ENCODE results near the gene EFNA5. TPM values are rescaled to one million over a fixed set of nuclear protein-coding genes. Genes with fewer than 3 reads are reported as not detected.

The EFNA5 gene
- total and polyA plus RNA-seq, 10 of the 15 experiments (the other 5 are each of a cell fraction or from before 2014, with no cell fraction given), result 0.19 to 12.6 (median 3.9) TPM

DNA sequence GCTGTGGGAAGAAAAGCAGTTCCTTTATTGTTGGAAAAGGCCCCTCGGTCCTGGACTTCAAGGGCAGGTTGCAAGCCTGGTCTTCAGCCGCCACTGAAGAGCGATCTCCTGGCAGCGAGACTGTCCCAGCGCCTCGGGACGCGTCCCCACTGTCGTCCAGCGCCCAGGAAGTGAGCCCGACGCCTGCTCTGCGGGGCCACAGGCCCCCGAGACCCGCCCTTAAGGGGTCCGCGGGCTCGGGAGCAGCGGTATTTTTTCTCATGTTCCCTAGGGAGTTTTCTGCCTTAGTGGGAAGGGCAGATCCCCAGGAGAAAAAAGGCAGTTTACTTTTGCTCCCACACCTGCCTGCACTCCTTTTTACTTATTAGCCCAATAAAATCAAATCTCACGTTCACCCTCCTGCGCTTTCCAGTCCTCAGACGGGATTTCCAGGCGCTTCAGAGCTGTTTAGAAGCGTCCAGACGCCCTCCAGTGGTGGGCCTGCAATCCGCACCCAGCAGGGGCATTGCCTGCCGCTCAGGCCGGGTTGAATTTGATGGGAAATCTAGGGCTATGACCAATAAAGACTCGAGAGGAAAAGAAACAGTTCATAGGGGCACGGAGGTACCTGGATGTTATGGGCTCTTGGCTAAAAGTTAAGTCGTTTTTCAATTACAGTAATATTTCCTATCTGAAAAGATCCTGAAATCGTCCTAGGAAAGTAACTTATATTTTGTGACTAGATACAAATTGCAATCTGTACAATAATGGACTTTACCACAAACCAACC is 2.8 kb upstream of the EFNA5 start (continued):
- TF ChIP-seq, protein P1, sequence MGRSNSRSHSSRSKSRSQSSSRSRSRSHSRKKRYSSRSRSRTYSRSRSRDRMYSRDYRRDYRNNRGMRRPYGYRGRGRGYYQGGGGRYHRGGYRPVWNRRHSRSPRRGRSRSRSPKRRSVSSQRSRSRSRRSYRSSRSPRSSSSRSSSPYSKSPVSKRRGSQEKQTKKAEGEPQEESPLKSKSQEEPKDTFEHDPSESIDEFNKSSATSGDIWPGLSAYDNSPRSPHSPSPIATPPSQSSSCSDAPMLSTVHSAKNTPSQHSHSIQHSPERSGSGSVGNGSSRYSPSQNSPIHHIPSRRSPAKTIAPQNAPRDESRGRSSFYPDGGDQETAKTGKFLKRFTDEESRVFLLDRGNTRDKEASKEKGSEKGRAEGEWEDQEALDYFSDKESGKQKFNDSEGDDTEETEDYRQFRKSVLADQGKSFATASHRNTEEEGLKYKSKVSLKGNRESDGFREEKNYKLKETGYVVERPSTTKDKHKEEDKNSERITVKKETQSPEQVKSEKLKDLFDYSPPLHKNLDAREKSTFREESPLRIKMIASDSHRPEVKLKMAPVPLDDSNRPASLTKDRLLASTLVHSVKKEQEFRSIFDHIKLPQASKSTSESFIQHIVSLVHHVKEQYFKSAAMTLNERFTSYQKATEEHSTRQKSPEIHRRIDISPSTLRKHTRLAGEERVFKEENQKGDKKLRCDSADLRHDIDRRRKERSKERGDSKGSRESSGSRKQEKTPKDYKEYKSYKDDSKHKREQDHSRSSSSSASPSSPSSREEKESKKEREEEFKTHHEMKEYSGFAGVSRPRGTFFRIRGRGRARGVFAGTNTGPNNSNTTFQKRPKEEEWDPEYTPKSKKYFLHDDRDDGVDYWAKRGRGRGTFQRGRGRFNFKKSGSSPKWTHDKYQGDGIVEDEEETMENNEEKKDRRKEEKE (IDR thresholded peaks at IDR 0.05), result peak; percentile 52; the same call in 1 of the 2 replicates
- TF ChIP-seq SIX5 (IDR thresholded peaks at IDR 0.05; ENCODE audit: low read depth, low read length, severe bottlenecking) (no peak), CREB1 (IDR thresholded peaks at IDR 0.05; ENCODE audit: low read depth) (0 out of 2 replicates have a peak, but pooled peaks have one; percentile 11), RAD51 (IDR thresholded peaks at IDR 0.05) (no peak), POLR2AphosphoS2 (IDR thresholded peaks at IDR 0.05; ENCODE audit: low read depth, low read length) (no peak), NFIC (IDR thresholded peaks at IDR 0.05; ENCODE audit: low read depth, low read length) (no peak), CHD2 (IDR thresholded peaks at IDR 0.05; ENCODE audit: borderline replicate concordance, low read depth, low read length) (peak; percentile 64; the same call in 1 of the 2 replicates), SMC3 (IDR thresholded peaks at IDR 0.05; ENCODE audit: borderline replicate concordance, low read length) (peak; percentile 95), LARP7 (IDR thresholded peaks at IDR 0.05) (no peak; the same call in 1 of the 2 replicates), WRNIP1 (IDR thresholded peaks at IDR 0.05; ENCODE audit: borderline replicate concordance, low read depth, low read length) (0 out of 2 replicates have a peak, but pooled peaks have one; percentile 59), POU2F2 (IDR thresholded peaks at IDR 0.05; ENCODE audit: borderline replicate concordance, low read depth, low read length) (peak; percentile 72; the same call in 1 of the 3 replicates), GATAD2B (conservative IDR thresholded peaks at IDR 0.05; ENCODE audit: low read depth) (peak; percentile 43), SUPT20H (IDR thresholded peaks at IDR 0.05; ENCODE audit: borderline replicate concordance, control insufficient read depth, low read depth, low read length) (no peak), RELA (IDR thresholded peaks at IDR 0.05; ENCODE audit: borderline replicate concordance, partially characterized antibody) (peak; percentile 52), BMI1 (IDR thresholded peaks at IDR 0.05; ENCODE audit: borderline replicate concordance) (no peak), BRCA1 (IDR thresholded peaks at IDR 0.05; ENCODE audit: low read depth, low read length) (no peak), YBX1 (IDR thresholded peaks at IDR 0.05) (no peak)
- TF ChIP-seq, protein P2, sequence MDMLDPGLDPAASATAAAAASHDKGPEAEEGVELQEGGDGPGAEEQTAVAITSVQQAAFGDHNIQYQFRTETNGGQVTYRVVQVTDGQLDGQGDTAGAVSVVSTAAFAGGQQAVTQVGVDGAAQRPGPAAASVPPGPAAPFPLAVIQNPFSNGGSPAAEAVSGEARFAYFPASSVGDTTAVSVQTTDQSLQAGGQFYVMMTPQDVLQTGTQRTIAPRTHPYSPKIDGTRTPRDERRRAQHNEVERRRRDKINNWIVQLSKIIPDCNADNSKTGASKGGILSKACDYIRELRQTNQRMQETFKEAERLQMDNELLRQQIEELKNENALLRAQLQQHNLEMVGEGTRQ (IDR thresholded peaks at IDR 0.05; ENCODE audit: borderline replicate concordance, low read depth, low read length), result no peak
- TF ChIP-seq, protein P3, sequence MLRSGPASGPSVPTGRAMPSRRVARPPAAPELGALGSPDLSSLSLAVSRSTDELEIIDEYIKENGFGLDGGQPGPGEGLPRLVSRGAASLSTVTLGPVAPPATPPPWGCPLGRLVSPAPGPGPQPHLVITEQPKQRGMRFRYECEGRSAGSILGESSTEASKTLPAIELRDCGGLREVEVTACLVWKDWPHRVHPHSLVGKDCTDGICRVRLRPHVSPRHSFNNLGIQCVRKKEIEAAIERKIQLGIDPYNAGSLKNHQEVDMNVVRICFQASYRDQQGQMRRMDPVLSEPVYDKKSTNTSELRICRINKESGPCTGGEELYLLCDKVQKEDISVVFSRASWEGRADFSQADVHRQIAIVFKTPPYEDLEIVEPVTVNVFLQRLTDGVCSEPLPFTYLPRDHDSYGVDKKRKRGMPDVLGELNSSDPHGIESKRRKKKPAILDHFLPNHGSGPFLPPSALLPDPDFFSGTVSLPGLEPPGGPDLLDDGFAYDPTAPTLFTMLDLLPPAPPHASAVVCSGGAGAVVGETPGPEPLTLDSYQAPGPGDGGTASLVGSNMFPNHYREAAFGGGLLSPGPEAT (IDR thresholded peaks at IDR 0.05; ENCODE audit: low read depth), result peak; percentile 55; the same call in 1 of the 2 replicates
- TF ChIP-seq, protein P4, sequence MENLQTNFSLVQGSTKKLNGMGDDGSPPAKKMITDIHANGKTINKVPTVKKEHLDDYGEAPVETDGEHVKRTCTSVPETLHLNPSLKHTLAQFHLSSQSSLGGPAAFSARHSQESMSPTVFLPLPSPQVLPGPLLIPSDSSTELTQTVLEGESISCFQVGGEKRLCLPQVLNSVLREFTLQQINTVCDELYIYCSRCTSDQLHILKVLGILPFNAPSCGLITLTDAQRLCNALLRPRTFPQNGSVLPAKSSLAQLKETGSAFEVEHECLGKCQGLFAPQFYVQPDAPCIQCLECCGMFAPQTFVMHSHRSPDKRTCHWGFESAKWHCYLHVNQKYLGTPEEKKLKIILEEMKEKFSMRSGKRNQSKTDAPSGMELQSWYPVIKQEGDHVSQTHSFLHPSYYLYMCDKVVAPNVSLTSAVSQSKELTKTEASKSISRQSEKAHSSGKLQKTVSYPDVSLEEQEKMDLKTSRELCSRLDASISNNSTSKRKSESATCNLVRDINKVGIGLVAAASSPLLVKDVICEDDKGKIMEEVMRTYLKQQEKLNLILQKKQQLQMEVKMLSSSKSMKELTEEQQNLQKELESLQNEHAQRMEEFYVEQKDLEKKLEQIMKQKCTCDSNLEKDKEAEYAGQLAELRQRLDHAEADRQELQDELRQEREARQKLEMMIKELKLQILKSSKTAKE (IDR thresholded peaks at IDR 0.05; ENCODE audit: low read depth, poor library complexity, severe bottlenecking), result peak; percentile 24
